Measurements from ENCODE around the gene PHACTR1. TPM values are rescaled to one million over a fixed set of nuclear protein-coding genes. Genes with fewer than 3 reads are reported as not detected.
A peak's percentile ranks its signal among the peaks of the same experiment; 100 is the strongest.
"Not testable (repeated sequence)": the region's sequence is repeated elsewhere in the genome, so short reads cannot be mapped to it uniquely, and the experiment has no call there.

The PHACTR1 gene
- total RNA-seq, 1 experiment from 2014 or later = 2.9 TPM

DNA sequence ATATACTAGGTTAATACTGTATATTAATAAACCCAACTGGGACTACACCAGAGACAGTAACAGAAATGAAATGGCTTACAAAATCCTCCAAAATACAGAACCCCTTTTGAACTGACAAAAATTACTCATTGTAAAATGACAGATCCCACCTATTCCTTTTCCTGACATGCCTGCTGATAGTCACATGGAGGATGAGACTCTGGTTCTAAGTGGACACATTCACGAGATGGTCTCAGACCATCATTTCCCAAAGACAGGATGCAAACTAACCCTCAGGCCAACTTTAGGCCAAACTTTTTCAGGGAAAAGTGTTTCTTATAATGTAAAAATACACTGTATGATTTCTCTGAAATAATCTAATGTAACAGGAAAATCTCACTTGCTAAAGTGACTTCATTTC lies 589.2 kb downstream of the PHACTR1 start:
- peak; percentile 96 for DNase-seq (ENCODE audit: low read depth, low spot score)
- in situ Hi-C loops (cut with HindIII; ENCODE audit: low pct_unique_long_range_greater_than_20kb, low sequenced_read_pairs) = no loop called here

DNA sequence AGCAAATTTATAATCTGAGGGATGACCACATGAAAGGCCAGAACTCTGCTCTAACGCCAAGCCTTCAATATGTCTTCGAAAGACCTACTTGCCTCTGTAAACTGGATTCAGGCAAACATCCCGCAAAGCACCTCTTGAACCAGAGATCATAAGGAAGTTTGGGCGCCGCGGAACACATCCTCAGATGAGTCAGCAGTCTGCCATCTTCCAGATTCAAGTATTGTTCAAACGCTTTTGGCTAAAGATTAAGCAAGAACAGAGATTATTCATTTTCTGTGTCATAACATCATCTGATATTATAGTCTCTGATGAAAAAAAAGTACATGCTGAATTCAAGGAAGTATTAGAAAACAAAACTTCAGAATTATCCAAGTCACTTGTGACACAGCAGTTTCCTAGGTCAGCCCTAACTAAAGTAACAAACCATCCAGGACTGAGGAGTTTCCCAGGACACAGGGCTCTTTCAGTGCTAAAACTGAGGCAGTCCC lies 591.0 kb downstream of the PHACTR1 start:
- in situ Hi-C loops (cut with HindIII; ENCODE audit: low pct_unique_long_range_greater_than_20kb, low sequenced_read_pairs) = no loop called here
- DNase-seq (ENCODE audit: low read depth, low spot score) = peak; percentile 87

GRCh38 chr6:13308332-13308731 lies 591.8 kb downstream of the PHACTR1 start:
- in situ Hi-C loops (cut with HindIII; ENCODE audit: low pct_unique_long_range_greater_than_20kb, low sequenced_read_pairs) = no loop called here

GRCh38 chr6:13311155-13311554 lies 594.6 kb downstream of the PHACTR1 start:
- in situ Hi-C loops (cut with HindIII; ENCODE audit: low pct_unique_long_range_greater_than_20kb, low sequenced_read_pairs) = no loop called here
- DNase-seq (ENCODE audit: low read depth, low spot score) = peak; percentile 44

More at GRCh38 chr6:13308332-13308731, 591.8 kb downstream of the PHACTR1 start:
- no peak for DNase-seq (ENCODE audit: low read depth, low spot score)

DNA sequence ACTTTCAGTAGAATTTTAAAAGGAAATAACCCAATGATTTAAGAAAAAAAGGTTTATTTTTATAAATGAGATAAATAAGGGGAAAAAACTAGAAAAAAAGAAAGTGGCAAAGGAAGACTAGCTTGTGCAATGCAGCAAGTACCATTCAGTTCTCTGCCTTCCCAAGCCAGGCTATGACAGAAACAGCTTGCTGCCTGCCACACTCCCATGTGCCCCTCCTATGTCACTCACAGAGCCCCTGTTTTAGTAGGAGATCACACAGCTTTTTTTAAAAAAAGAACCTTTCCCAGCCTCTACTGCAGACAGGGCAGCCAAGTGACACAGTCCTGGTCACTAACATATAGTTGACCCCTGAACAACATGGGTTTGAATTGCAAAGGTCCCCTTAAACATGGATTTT lies 598.2 kb downstream of the PHACTR1 start:
- DNase-seq (ENCODE audit: low read depth, low spot score) = peak; percentile 50
- in situ Hi-C loops (cut with HindIII; ENCODE audit: low pct_unique_long_range_greater_than_20kb, low sequenced_read_pairs) = no loop called here

DNA sequence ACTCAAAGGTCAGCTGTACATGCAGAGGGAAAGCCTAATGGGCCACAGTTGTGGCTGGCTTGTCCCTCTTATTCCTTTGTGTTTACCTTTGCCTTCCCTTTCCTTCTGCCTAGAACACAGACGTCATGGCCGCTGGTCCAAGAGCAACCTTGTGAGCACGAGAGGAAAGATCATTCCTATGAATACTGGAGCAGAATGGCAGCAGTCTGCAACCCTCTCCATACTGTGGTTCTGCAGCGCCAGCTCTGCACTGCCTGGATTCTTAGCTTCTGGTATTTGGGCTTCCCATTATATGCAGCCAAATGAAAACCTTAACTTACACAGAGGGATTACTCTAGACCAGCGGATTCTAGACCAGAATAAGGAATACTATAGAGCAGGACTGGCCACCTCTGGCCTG lies 599.3 kb downstream of the PHACTR1 start:
- peak; percentile 54 for DNase-seq (ENCODE audit: low read depth, low spot score)
- in situ Hi-C loops (cut with HindIII; ENCODE audit: low pct_unique_long_range_greater_than_20kb, low sequenced_read_pairs) = no loop called here

DNA sequence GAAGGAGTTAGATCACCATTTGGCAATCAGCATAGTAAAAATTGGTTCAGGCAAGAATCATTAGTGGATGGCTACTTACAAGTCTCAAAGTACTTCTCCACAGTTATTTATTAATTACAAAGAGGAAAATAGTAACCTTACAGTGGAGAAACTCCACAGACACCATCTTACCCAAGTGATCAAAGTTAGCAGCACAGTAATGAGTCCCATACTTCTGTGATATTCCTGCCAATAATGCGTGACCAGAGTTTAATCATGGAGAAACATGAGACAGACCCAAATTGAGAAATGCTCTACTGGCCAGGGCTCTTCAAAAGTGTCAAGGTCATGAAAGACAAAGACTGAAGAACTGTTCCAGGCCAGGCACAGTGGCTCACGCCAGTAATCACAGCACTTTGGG lies 602.3 kb downstream of the PHACTR1 start:
- in situ Hi-C loops (cut with HindIII; ENCODE audit: low pct_unique_long_range_greater_than_20kb, low sequenced_read_pairs) = no loop called here

DNA sequence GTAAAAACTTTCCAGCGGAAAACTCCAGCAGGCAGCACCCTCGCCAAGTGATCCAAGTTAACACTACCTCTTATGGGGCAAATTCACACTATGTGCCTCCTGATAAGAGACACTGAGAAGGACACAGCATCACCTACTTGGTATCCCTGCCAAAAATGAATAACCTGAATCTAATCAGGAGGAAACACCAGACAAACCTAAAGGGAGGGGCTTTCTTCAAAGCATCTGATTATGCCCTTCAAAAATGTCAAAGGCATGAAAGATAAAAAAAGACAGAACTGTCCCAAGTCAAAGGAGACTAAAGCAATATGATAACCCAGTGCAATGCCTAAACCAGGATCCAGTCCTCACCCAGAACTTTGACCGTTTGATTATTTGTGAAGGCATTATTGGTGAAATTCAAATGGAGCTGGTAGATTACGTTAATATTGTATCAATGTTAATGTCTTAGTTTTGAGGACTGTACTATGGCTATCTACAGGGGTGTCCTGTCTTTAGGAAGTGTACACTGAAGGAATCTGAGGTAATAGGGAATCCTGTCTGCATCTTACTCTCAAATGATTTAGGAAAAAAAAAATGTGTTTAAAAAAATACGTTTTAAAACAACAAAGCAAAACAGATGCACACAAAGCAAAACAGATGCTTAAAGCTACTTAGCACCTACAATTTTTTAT lies 603.5 kb downstream of the PHACTR1 start:
- in situ Hi-C loops (cut with HindIII; ENCODE audit: low pct_unique_long_range_greater_than_20kb, low sequenced_read_pairs) = no loop called here
- peak; percentile 52 for DNase-seq (ENCODE audit: low read depth, low spot score)

More for the DNA sequence above, 602.3 kb downstream of the PHACTR1 start:
- DNase-seq (ENCODE audit: low read depth, low spot score) = peak; percentile 52

- DNase-seq (ENCODE audit: low read depth, low spot score) = peak; percentile 47
- in situ Hi-C loops (cut with HindIII; ENCODE audit: low pct_unique_long_range_greater_than_20kb, low sequenced_read_pairs) = not testable (repeated sequence)
Measured at GRCh38 chr6:13326031-13326586, 609.5 kb downstream of the PHACTR1 start.

GRCh38 chr6:13327691-13328075 lies 611.1 kb downstream of the PHACTR1 start:
- in situ Hi-C loops (cut with HindIII; ENCODE audit: low pct_unique_long_range_greater_than_20kb, low sequenced_read_pairs) = no loop called here
- DNase-seq (ENCODE audit: low read depth, low spot score) = peak; percentile 92

DNA sequence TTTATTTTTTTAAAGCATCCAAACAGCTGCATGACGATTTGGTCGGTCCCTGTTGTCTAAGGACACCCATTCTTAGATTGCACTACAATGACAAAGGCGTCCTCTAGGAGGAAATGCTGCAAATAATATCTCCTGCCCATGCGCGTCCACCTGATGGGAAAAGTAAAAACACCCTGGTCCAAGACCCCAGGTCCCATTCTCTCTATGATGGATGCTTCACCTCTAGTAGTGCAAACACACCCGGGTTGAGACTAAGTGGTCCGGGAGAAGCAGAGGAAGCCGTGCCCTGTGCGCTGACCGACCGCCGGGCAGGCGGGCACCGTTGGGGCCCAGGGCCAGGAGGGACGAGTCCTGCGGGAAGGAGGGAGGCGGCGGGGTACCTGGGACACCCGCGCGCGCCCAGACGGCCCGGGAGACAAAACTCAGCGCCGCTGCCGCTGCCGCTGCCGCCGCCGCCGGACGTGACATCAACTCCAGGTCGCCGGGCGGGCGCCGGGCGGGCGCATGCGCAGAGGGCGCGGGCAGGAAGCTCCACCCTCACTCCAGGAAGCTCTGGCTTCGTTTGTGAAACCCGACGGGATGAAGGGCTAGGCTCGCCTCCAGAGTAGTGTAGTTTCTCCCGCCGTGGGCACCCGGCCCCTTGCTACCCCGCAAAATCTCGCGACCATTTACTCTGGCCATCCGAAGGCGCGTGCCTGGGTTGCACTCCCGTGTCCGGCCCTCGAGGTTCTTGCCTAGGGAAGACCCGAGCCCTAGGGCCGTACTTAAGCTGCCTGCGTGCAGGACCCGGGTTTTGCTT lies 611.7 kb downstream of the PHACTR1 start, which contains the start of gene TBC1D7:
TBC1D7 (minus strand) TSS at position 462 of the 799 bp plus-strand sequence. CDS start 1,639 bp downstream, outside the sequence.
- in situ Hi-C loops (cut with HindIII; ENCODE audit: low pct_unique_long_range_greater_than_20kb, low sequenced_read_pairs) = no loop called here
- DNase-seq (ENCODE audit: low read depth, low spot score) = peak; percentile 97

DNA sequence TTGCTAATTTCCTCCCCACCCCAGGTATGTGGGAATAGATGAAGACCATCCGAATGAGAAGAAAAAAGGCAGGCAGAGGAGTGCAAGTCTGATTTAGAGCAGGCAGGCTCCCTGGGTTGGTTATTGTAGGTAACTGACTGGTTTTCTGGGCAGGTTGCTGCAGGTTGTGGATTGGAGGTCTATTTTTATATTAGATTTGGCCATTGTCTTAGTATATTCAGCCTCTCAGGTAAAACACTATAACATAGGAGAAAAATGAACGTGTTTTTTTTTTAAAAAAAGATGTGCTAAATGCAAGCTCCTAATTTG lies 612.3 kb downstream of the PHACTR1 start:
- no peak for DNase-seq (ENCODE audit: low read depth, low spot score)
- in situ Hi-C loops (cut with HindIII; ENCODE audit: low pct_unique_long_range_greater_than_20kb, low sequenced_read_pairs) = no loop called here

DNA sequence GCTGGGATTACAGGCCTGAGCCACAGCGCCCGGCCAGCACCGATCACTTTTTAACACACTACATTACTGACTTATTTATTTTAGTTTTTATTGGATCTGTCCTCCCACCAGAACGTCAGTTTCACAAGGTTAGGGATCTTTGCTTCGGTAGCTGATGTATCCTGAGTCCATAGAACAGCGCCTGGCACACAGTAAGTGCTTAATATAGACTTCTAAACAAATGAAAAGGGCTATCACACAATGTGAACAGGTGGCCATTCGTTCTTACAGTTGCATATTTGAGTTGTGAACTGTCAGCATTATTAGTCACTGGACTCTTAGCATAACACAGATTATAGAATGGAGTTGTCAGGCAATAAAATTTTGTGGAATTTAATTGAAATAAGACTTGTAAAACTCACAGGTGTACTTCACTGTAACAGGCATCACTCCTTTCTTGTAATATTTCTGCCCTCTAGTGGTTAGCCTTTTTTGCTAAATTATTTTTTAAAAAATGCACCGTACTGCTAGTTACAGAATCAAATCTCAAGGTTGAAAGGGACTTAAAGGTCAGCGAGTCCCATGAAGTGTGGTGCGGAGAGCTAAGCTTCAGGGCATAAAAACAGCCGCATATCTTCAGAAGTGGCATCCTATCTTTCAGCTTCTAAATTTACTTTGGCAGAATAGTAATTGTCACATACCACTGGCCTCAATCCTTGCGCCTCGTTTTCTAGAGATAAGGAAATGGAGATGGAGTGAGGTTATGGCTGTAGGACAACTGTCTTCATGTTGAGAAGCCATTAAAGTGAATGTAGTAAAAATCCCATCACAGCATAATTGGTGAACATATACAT lies 615.2 kb downstream of the PHACTR1 start:
- in situ Hi-C loops (cut with HindIII; ENCODE audit: low pct_unique_long_range_greater_than_20kb, low sequenced_read_pairs) = no loop called here

DNA sequence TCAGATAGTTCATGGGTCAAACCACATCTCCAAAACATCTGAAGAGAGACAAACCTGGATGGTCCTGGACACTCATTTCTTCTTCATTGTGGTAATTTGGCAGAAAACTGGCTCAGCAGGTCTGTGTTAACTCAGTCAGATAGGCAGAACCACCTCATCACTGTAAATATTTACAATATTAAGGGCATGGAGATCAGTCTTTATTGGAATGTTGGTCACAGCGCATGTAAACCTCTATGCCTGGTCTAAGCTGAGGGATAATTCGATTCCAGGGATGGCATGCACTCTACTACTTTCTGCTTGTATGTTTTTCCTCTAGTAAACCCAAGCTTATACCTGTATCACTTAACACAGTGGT lies 615.8 kb downstream of the PHACTR1 start:
- in situ Hi-C loops (cut with HindIII; ENCODE audit: low pct_unique_long_range_greater_than_20kb, low sequenced_read_pairs) = no loop called here
- no peak for DNase-seq (ENCODE audit: low read depth, low spot score)

More for the DNA sequence above, 615.2 kb downstream of the PHACTR1 start:
- DNase-seq (ENCODE audit: low read depth, low spot score) = peak; percentile 74

DNA sequence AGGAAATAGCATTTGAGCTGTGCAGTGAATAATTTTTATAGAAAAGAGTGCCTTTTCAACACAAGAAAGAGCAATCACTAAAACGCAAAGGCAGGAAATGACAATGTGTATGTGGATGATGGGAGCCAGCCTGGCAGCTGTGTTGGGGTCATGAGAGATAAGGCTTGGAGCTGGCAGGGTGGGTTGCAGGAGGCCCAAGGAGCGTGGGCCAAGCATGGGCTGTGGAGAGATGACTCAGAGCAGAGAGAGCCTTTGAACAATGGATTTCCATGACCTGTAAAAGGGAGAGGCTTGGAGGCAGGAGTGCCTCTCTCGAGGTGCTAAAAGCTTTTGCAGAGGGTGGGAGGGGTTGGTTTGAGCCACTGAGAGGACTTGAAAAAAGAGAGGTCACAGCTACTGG lies 618.4 kb downstream of the PHACTR1 start:
- in situ Hi-C loops (cut with HindIII; ENCODE audit: low pct_unique_long_range_greater_than_20kb, low sequenced_read_pairs) = no loop called here
- DNase-seq (ENCODE audit: low read depth, low spot score) = no peak

DNA sequence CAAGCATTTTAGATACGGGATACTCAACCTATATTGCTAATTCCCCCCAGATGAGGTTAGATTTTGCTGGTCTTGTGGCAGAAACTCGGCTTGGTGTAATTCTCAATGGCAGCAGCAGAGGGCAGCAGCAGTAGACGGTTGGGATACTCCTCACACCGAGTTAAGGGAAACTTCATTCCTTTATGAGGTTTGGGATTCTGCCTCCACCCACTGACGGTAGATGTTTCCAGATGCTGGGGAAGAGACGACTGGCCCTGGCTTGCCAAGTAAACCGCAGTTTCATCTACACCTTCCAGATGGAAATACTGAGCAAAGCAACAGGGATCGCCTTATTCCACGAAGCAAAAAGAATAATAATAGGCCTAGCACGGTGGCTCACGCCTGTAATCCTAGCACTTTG lies 620.0 kb downstream of the PHACTR1 start:
- peak; percentile 93 for DNase-seq (ENCODE audit: low read depth, low spot score)
- in situ Hi-C loops (cut with HindIII; ENCODE audit: low pct_unique_long_range_greater_than_20kb, low sequenced_read_pairs) = no loop called here

DNA sequence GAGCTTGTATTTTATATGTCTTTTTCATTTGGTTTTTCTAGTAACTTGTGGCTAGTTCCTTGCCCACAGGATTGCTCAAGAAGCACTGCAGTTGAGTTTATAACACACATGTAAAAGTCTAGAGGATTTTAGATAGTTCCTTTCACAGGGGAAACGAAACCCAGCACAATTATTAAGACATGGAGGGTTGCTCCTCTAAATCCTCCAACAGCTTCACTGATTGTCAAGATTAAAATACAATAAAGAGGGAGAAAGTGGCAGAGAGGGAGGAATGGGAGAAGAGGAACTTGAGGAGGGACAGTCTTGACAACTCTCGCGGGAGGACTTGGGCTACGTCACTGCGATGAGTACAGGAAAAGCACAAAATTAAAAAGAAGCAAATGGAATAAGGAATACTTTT lies 621.5 kb downstream of the PHACTR1 start:
- in situ Hi-C loops (cut with HindIII; ENCODE audit: low pct_unique_long_range_greater_than_20kb, low sequenced_read_pairs) = no loop called here
- no peak for DNase-seq (ENCODE audit: low read depth, low spot score)

Measured in SK-MEL-5 (cell line).